Superior temporal gyrus (tissue), 1 donor: ENCODE measurements around the gene UNC80.

Experiments
- DNase-seq: peaks from one replicate; pipeline ENCODE4 v3.0.0-alpha.2; 2016; ENCODE audit errors: extremely low spot score

The UNC80 gene

GRCh38 chr2:210027608-210028007, 256.0 kb downstream of the UNC80 start:
- no peak for DNase-seq

- DNase-seq: no peak
Observed at GRCh38 chr2:210028178-210028577, 256.5 kb downstream of the UNC80 start.

GRCh38 chr2:210034087-210034683, 262.6 kb downstream of the UNC80 start:
- DNase-seq: no peak

- no peak for DNase-seq
Observed at GRCh38 chr2:210035679-210036078, 264.0 kb downstream of the UNC80 start.

GRCh38 chr2:210038078-210038477, 266.4 kb downstream of the UNC80 start:
- no peak for DNase-seq

GRCh38 chr2:210046851-210047500, 275.3 kb downstream of the UNC80 start:
- DNase-seq: no peak
